Tibial artery (tissue), 4 donors: ENCODE results near the gene HACD2.

Experiments
- DNase-seq, 2 donors: peaks; one replicate each; pipeline ENCODE4 v3.0.0-alpha.2; 2019
- H3K27ac ChIP-seq, 2 donors: fragments of 200-600 bp; sonication (generic) in 1 of 2; 1 replicate in 1 of 2; 2 replicates in 1 of 2; pipeline ENCODE4 v1.5.1; 2018 to 2019; ENCODE audit warnings: mild to moderate bottlenecking in 1 of 2
- H3K27me3 ChIP-seq, 2 donors: fragments of 200-600 bp; sonication (generic) in 1 of 2; one replicate each; pipeline versions ENCODE4 v1.5.1 to v1.6.0; 2016 to 2019
- H3K36me3 ChIP-seq, 3 donors: fragments of 200-600 bp; sonication (generic) in 2 of 3; one replicate each; pipeline ENCODE4 v1.5.1; 2016 to 2019; ENCODE audit warnings: mild to moderate bottlenecking in 2 of 3
- H3K4me1 ChIP-seq, 4 donors: fragments of 200-600 bp; sonication (generic) in 2 of 4; 1 replicate in 3 of 4; 2 replicates in 1 of 4; pipeline ENCODE4 v1.5.1; 2016 to 2019
- H3K4me3 ChIP-seq, 2 donors: fragments of 200-600 bp; sonication (generic) in 1 of 2; 1 replicate in 1 of 2; 2 replicates in 1 of 2; pipeline ENCODE4 v1.5.1; 2018 to 2019; ENCODE audit warnings: mild to moderate bottlenecking in 2 of 2
- H3K9me3 ChIP-seq, 3 donors: fragments of 200-600 bp; sonication (generic) in 1 of 3; one replicate each; pipeline ENCODE4 v1.5.1; 2016 to 2019
- CTCF ChIP-seq, 2 experiments: fragments of 200-600 bp in 1 of 2; fragments of 450-650 bp in 1 of 2; IDR thresholded peaks; one replicate each; pipeline ENCODE4 v1.5.1; 2017 to 2019; ENCODE audit warnings: antibody characterized with exemption in 2 of 2, mild to moderate bottlenecking in 1 of 2, moderate library complexity in 1 of 2
- intact Hi-C: fragments of 100-400 bp; cut with DNase I; formaldehyde crosslinking; loops from one replicate; pipeline ENCODE4 v1.15.0; 2023; ENCODE audit warnings: low total_unique reads

HACD2 gene

GRCh38 chr3:123576122-123576521, 8.7 kb downstream of the HACD2 start:
- H3K4me1 ChIP-seq: no peaks in the 10 kb centered on the region
- intact Hi-C loops: no loop called here
- H3K27me3 ChIP-seq: no peaks in the 10 kb centered on the region
- peaks cover 5 to 29% (median 10%) of the 10 kb centered on the region in 3 donors for H3K36me3 ChIP-seq
- H3K9me3 ChIP-seq: no peaks in the 10 kb centered on the region
- DNase-seq: no peak
- no peak overlapping the region for H3K4me3 ChIP-seq
- no peak overlapping the region for H3K27ac ChIP-seq
- TF ChIP-seq CTCF (IDR thresholded peaks at IDR 0.05): no peak

GRCh38 chr3:123571973-123572365, 12.9 kb downstream of the HACD2 start:
- intact Hi-C loops: no loop called here
- H3K9me3 ChIP-seq: no peaks in the 10 kb centered on the region
- no peaks in the 10 kb centered on the region for H3K36me3 ChIP-seq
- DNase-seq: no peak
- TF ChIP-seq CTCF (IDR thresholded peaks at IDR 0.05): no peak
- no peaks in the 10 kb centered on the region for H3K27me3 ChIP-seq
- no peak overlapping the region for H3K4me3 ChIP-seq
- H3K27ac ChIP-seq: no peak overlapping the region
- H3K4me1 ChIP-seq: no peaks in the 10 kb centered on the region

GRCh38 chr3:123571264-123571972, 13.4 kb downstream of the HACD2 start:
- H3K27ac ChIP-seq: no peak overlapping the region
- H3K9me3 ChIP-seq: no peaks in the 10 kb centered on the region
- no peaks in the 10 kb centered on the region for H3K27me3 ChIP-seq
- TF ChIP-seq CTCF (IDR thresholded peaks at IDR 0.05): no peak
- H3K4me3 ChIP-seq: no peak overlapping the region
- H3K4me1 ChIP-seq: no peaks in the 10 kb centered on the region
- intact Hi-C loops: no loop called here
- H3K36me3 ChIP-seq: no peaks in the 10 kb centered on the region
- peak in 1 of 2 donors; percentile 32 for DNase-seq

- Histone ChIP-seq H3K27ac (no peak overlapping the region), H3K4me1 (no peaks in the 10 kb centered on the region), H3K27me3 (no peaks in the 10 kb centered on the region), H3K36me3 (peaks cover 0 to 5% (median 0%) of the 10 kb centered on the region in 3 donors), H3K4me3 (no peak overlapping the region), H3K9me3 (no peaks in the 10 kb centered on the region)
- intact Hi-C loops: no loop called here
- TF ChIP-seq CTCF (IDR thresholded peaks at IDR 0.05): no peak
- DNase-seq: no peak
These were observed 16.0 kb downstream of the HACD2 start for GRCh38 chr3:123568875-123569274.

GRCh38 chr3:123568034-123568433, 16.8 kb downstream of the HACD2 start:
- Histone ChIP-seq H3K27ac (no peak overlapping the region), H3K36me3 (peaks cover 0 to 6% (median 0%) of the 10 kb centered on the region in 3 donors), H3K4me1 (no peaks in the 10 kb centered on the region), H3K4me3 (no peak overlapping the region), H3K27me3 (no peaks in the 10 kb centered on the region), H3K9me3 (no peaks in the 10 kb centered on the region)
- no peak for DNase-seq
- intact Hi-C loops: no loop called here
- TF ChIP-seq CTCF (IDR thresholded peaks at IDR 0.05): no peak
